Mucosa of rectum (tissue), 2 donors: ENCODE measurements around the gene FURIN.
"Not testable (repeated sequence)": the region's sequence is repeated elsewhere in the genome, so short reads cannot be mapped to it uniquely, and the experiment has no call there.

Experiments
- H3K27ac ChIP-seq, 2 donors: one replicate each; pipeline ENCODE4 v1.7.0; 2013; ENCODE audit warnings: inconsistent platforms in 2 of 2, low read depth in 2 of 2, low read length in 2 of 2
- H3K27me3 ChIP-seq, 2 donors: one replicate each; pipeline ENCODE4 v1.7.0; 2013; ENCODE audit warnings: low read length in 2 of 2; ENCODE audit not compliant: control insufficient read depth in 2 of 2, insufficient read depth in 2 of 2
- H3K36me3 ChIP-seq, 2 donors: one replicate each; pipeline ENCODE4 v1.7.0; 2013; ENCODE audit warnings: low read length in 2 of 2; ENCODE audit not compliant: control insufficient read depth in 2 of 2, insufficient read depth in 2 of 2
- H3K4me1 ChIP-seq, 2 donors: one replicate each; pipeline ENCODE4 v1.7.0; 2013; ENCODE audit warnings: low read length in 2 of 2, mild to moderate bottlenecking in 1 of 2; ENCODE audit not compliant: control insufficient read depth in 2 of 2, insufficient read depth in 2 of 2
- H3K4me3 ChIP-seq, 2 donors: one replicate each; pipeline ENCODE4 v1.7.0; 2013; ENCODE audit warnings: low read length in 2 of 2
- H3K9ac ChIP-seq, 2 donors: one replicate each; pipeline ENCODE4 v1.7.0; 2013; ENCODE audit warnings: low read length in 2 of 2, low read depth in 1 of 2, mild to moderate bottlenecking in 1 of 2
- H3K9me3 ChIP-seq, 2 donors: one replicate each; pipeline ENCODE4 v1.7.0; 2013; ENCODE audit warnings: low read length in 2 of 2; ENCODE audit not compliant: control insufficient read depth in 2 of 2
- donor health status: healthy.
- donor health status: Normal muscosa, but diverticular disease.

The FURIN gene

DNA sequence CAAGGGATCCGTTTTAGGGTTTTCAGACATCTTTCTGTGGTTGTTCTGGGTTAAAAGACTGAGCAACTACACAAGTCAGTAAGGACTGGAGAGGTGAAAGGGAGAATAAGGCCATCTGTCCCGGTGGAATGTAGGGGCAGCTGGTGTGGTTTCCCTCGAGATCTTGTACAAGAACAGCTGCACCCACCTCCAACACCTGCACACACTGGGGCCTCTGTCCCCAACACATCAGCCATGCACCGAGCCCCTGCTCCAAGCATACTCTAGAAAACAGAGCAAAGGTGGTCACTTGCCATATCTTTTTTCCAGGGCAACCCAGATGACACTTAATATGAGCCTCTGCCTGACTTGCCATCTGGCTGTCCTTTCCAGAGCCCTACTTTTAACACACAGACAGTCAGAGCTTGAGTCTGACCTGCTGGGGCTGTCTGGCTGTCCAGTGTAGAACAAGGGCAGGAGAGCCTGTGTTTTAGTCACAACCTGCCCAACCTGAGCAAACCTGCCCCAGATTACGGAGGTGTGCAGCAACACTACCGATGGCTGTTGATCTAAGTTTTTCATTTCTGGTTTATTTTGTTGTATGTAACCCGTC, 46.9 kb downstream of the FURIN start:
- no peak overlapping the region for H3K4me3 ChIP-seq
- no peak overlapping the region for H3K9ac ChIP-seq
- no peaks in the 10 kb centered on the region for H3K27me3 ChIP-seq
- H3K36me3 ChIP-seq, result peaks cover 91 to 92% of the 10 kb centered on the region in 2 donors
- no peaks in the 10 kb centered on the region for H3K9me3 ChIP-seq
- H3K27ac ChIP-seq, result peak overlapping the region in 1 of 2 donors; percentile 52
- H3K4me1 ChIP-seq, result no peaks in the 10 kb centered on the region

DNA sequence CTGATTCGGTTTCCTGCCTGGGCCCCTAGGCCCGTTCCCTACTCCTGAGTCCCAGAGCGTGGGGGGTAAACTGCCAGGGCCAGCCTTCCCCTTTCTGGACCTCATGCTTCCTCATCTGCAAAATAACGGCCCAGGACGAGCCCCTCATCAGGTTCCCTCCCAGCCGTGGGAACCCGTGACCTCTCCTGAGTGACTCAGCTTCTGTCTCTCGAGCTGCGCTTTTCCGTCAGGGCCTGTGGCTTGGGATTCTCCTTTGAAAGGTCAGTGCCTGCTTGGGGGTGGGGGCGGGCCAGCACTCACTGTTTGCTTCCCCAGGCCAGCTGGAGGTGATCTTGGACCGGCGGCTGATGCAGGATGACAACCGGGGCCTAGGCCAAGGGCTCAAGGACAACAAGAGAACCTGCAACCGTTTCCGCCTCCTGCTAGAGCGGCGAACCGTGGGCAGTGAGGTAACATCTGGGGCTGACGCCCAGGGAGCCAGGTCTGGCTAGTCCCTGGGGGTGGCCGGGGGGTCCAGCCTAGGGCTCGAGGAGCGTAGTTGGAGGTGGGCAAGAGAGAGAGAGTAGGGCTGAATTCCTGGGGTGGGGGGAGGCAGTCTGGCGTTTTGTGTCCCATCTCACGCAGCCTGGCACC, 47.5 kb downstream of the FURIN start:
- H3K4me1 ChIP-seq, result no peaks in the 10 kb centered on the region
- peak overlapping the region in 1 of 2 donors; percentile 52 for H3K27ac ChIP-seq
- H3K36me3 ChIP-seq, result peaks cover 91% of the 10 kb centered on the region in 2 donors
- H3K4me3 ChIP-seq, result no peak overlapping the region
- no peak overlapping the region for H3K9ac ChIP-seq
- no peaks in the 10 kb centered on the region for H3K27me3 ChIP-seq
- no peaks in the 10 kb centered on the region for H3K9me3 ChIP-seq

DNA sequence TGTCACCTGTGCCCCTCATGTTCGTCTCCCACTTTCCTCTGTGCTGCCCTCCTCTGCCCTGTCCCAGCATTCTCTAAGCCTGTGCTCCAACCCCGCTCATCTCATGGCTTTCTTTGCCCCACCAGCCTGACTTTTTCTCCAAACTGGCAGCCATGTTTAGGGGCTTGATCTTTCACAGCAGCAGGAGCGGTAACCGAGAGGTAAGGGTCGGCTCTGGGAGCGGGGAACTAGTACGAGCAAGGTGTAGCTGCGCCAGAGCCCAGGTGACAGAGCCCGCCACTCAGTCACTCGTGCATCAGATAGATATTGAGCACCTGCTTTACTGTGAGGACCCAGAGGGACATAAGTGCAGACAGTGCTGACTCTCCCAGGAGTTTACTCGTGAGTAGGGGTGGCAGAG, 48.1 kb downstream of the FURIN start:
- peaks cover 90 to 91% of the 10 kb centered on the region in 2 donors for H3K36me3 ChIP-seq
- peak overlapping the region in 1 of 2 donors; percentile 52 for H3K27ac ChIP-seq
- H3K9me3 ChIP-seq, result no peaks in the 10 kb centered on the region
- no peaks in the 10 kb centered on the region for H3K27me3 ChIP-seq
- H3K4me3 ChIP-seq, result no peak overlapping the region
- no peaks in the 10 kb centered on the region for H3K4me1 ChIP-seq
- H3K9ac ChIP-seq, result no peak overlapping the region

DNA sequence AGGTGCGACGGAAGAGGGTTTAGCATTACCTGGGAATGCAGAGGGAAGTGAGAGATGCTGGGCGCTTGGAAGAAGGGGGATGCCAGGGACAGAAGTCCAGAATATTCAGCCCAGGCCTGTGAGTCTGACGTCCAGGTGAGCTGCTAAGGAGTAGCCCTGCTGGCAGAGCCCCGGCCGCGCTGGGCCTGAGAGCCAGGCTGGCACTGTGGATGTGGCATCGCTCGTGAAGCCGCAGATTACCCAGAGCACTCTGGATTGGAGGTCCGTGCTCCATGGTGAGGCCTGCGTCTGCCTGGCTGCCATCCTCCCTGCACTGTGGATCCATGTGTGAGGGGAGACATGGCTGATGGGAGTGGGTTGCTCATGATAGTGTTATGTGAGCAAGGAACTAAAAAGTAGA, 49.2 kb downstream of the FURIN start:
- Histone ChIP-seq H3K4me3 (no peak overlapping the region), H3K36me3 (peaks cover 79 to 80% of the 10 kb centered on the region in 2 donors), H3K4me1 (no peaks in the 10 kb centered on the region), H3K27ac (no peak overlapping the region), H3K9ac (no peak overlapping the region), H3K27me3 (no peaks in the 10 kb centered on the region), H3K9me3 (no peaks in the 10 kb centered on the region)

DNA sequence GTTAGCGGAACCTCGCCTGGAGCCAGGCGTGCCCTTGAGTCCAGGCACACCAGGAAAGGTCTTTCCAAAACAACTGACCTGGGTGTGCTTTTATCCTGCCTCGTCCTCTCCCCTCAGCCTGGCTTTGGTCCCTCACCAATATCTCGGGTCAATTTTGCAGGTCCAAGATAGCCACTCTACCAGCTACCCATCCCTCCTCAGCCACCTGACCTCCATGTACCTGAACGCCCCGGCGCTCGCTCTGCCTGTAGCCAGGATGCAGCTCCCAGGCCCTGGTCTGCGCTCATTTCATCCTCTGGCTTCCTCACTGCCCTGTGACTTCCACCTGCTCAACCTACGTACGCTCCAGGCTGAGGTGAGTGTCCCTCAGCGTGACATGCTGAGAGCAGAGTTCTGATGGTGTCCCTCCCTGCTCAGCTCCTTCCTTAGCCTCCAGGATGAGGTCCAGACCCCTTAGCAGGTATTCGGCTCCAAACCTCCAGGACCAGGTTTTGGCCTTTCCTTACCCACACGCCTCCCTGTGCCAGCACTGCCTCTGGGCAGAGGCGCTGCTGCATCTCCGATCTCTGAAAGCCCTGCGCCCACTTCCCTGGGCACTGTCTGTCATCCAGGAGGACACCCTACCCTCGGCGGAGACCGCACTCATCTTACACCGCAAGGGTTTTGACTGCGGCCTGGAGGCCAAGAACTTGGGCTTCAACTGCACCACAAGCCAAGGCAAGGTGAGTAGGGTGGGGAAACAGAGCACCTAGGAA, 49.8 kb downstream of the FURIN start:
- H3K4me3 ChIP-seq, result no peak overlapping the region
- H3K36me3 ChIP-seq, result peaks cover 73 to 74% of the 10 kb centered on the region in 2 donors
- H3K27me3 ChIP-seq, result no peaks in the 10 kb centered on the region
- no peaks in the 10 kb centered on the region for H3K9me3 ChIP-seq
- no peak overlapping the region for H3K27ac ChIP-seq
- H3K9ac ChIP-seq, result no peak overlapping the region
- no peaks in the 10 kb centered on the region for H3K4me1 ChIP-seq

DNA sequence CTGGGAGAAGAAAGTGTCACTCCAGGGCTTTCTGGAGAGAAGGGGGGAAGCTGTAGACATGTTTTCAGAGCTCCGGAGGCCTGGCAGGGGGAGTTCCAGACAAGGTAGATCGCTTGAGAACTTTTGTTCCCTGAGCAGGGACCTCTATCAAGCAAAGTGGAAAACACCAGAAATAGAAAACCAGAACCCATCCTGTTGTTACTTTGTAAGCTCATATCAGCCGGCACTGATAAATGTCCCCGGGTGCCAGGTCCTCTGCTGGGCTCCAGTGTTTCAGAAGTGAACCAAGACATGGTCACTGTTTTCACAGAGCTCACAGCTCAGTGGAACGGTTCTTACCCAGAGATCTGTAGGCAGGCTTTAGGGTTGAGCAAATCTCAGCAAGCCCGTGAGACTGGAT, 50.4 kb downstream of the FURIN start:
- Histone ChIP-seq H3K36me3 (peaks cover 67% of the 10 kb centered on the region in 2 donors), H3K4me3 (no peak overlapping the region), H3K27me3 (no peaks in the 10 kb centered on the region), H3K27ac (no peak overlapping the region), H3K4me1 (no peaks in the 10 kb centered on the region), H3K9ac (no peak overlapping the region), H3K9me3 (no peaks in the 10 kb centered on the region)

DNA sequence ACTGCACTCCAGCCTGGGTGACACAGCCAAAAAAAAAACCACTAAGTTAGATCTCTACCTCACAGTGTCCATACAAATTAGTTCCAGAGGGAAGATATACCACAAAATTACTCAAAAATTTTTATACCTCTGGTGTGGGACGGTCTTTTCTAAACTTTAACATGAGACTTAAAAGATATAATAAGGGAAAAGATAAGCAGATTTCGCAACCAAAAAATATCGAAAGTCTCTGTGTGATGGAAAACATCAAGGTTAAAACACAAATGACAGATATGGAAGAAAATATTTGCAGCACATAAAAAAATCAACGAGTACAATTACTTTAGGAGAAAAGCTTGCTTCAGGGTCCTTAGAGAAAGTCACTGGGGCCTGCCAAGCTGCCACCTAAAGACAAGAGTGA, 53.5 kb downstream of the FURIN start:
- no peak overlapping the region for H3K9ac ChIP-seq
- H3K4me1 ChIP-seq, result no peaks in the 10 kb centered on the region
- H3K27ac ChIP-seq, result no peak overlapping the region
- no peaks in the 10 kb centered on the region for H3K27me3 ChIP-seq
- peaks cover 42 to 43% of the 10 kb centered on the region in 2 donors for H3K36me3 ChIP-seq
- H3K9me3 ChIP-seq, result no peaks in the 10 kb centered on the region
- no peak overlapping the region for H3K4me3 ChIP-seq

DNA sequence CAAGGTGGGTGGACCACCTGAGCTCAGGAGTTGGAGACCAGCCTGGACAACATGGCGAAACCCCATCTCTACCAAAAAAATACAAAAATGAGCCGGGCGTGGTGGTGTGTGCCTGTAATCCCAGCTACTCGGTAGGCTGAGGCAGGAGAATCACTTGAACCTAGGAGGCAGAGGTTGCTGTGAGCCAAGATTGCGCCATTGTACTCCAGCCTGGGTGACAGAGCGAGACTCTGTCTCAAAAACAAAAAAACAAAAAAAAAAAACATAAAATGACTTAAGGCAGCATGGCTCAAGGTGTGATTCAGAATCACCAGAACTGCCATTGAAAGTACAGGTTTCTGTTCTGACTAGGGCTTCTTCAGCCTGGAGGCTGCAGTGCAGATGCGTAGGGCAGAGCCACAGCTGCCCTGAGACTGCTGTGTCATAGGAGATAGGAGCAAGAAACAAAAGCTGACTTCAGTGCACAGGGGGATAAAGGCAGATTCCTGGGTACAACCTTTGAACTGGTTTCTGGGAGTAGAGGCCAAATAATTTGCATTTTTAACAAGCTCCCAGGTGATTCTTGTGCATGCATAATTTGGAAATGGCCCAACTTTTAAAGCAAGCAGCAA, 54.4 kb downstream of the FURIN start:
- peaks cover 32 to 34% of the 10 kb centered on the region in 2 donors for H3K36me3 ChIP-seq
- H3K9me3 ChIP-seq, H3K27ac ChIP-seq, H3K9ac ChIP-seq, H3K4me3 ChIP-seq, H3K4me1 ChIP-seq, H3K27me3 ChIP-seq: not testable (repeated sequence)

DNA sequence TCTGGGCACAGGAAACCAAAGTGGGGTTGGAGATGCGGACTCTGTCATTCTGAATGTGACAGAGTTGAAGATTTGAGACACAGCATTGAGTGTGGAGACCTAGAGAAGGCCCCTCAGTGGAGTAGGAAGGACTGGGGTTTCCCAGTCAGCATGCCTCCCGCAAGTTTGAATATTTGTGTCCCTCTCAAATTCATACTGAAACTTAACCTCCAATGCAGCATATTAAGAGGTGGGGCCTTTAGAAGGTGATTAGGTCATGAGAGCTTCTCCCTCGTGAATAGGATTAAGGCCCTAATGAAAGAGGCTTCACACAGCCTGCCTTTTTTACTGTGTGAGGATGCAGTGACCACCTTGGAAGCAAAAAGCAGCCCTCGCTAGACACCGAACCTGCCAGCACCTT, 56.0 kb downstream of the FURIN start:
- Histone ChIP-seq H3K36me3 (peaks cover 19 to 20% of the 10 kb centered on the region in 2 donors), H3K27me3 (no peaks in the 10 kb centered on the region), H3K9ac (no peak overlapping the region), H3K4me3 (no peak overlapping the region), H3K4me1 (peaks cover 0 to 3% of the 10 kb centered on the region in 2 donors), H3K9me3 (no peaks in the 10 kb centered on the region), H3K27ac (no peak overlapping the region)

DNA sequence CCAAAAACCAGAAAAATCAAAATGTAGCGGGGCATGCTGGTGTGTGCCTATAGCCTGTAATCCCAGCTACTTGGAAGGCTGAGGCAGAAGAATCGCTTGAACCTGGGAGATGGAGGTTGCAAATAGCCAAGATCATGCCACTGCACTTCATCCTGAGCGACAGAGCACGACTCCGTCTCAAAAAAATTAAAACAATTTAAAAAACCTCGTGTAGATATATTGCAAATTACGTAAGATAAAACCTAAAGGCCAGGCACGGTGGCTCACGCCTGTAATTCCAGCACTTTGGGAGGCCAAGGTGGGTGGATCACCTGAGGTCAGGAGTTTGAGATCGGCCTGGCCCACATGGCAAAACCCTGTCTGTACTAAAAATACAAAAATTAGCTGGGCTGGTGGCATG, 58.4 kb downstream of the FURIN start:
- not testable (repeated sequence) for H3K9ac ChIP-seq, H3K36me3 ChIP-seq, H3K27ac ChIP-seq, H3K27me3 ChIP-seq, H3K9me3 ChIP-seq, H3K4me3 ChIP-seq
- peaks cover 13 to 17% of the 10 kb centered on the region in 2 donors for H3K4me1 ChIP-seq
